SH-SY5Y (cell line): ENCODE results near the gene NAGLU.

Experiments used
- GATA2 ChIP-seq: IDR thresholded peaks from 2 replicates; pipeline ENCODE4 v1.6.1; 2011; ENCODE audit warnings: mild to moderate bottlenecking, low read depth, low read length
- GATA3 ChIP-seq: IDR thresholded peaks from 2 replicates; pipeline ENCODE4 v1.6.1; 2011; ENCODE audit warnings: low read depth, mild to moderate bottlenecking, low read length, moderate library complexity

NAGLU gene

GRCh38 chr17:42563143-42563509 is 27.1 kb downstream of the NAGLU start:
- TF ChIP-seq GATA3 = no peak
- TF ChIP-seq GATA2 = no peak

DNA sequence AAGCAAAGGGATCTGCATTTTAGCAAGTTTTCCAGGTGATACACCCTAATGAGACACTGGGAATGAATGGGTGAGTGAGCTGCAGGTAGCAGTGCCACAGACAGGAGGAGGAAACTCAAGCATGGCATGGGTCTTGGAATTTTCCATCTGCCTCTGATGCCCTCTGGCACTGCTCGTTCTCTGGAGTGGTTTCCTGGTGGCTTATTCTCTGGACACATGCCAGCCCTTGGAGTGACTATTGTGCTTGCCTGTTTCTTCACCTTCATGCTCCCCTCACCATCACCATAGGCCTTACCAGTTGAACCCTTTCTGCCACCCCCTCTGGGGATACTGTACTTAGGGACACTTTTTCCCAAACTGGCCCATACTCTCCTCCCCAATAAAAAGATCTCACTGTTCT is 27.5 kb downstream of the NAGLU start:
- no peak for TF ChIP-seq GATA3
- TF ChIP-seq GATA2 = no peak

DNA sequence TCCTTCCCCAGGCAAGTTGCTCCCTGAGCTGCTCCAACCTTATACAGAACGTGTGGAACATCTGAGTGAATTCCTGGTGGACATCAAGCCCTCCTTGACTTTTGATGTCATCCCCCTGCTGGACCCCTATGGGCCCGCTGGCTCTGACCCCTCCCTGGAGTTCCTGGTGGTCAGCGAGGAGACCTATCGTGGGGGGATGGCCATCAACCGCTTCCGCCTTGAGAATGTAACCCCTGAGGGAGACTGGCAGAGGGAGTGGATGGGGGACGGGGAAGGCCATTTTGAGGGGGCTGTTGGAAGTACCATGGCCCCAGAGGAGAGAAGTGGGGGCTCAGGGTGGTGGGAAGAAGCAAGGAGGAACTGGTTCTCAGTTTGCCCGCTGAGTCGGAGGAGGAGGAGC is 27.9 kb downstream of the NAGLU start:
- no peak for TF ChIP-seq GATA3
- TF ChIP-seq GATA2 = no peak

GRCh38 chr17:42564815-42565522 is 28.9 kb downstream of the NAGLU start:
- TF ChIP-seq GATA2 = no peak
- TF ChIP-seq GATA3 = no peak

DNA sequence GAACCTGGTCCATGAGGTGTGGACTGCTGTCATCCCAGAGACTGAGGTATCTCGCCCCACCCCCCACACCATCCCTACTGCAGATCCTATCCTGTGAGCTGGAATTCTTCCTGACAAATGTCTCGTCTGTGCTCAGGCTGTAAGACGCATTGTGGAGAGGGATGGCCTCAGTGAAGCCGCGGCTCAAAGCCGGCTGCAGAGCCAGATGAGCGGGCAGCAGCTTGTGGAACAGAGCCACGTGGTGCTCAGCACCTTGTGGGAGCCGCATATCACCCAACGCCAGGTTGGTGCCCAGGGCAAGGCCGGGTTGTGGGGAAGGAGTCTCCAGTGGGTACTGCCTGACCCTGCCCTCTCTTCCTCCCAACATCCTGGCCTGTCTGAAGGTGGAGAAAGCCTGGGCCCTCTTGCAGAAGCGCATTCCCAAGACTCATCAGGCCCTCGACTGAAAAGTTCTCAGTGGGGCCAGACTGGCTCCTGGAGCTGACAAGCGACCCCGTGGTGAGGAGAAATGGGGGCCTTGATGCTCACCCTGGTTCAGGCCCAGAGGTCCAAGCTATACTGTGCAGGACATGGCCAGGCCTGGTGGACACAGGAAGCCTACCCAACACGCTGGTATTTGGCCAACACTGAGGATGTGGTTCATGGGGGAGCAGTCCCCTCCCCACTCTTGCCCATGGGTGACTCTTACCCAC is 29.6 kb downstream of the NAGLU start:
- no peak for TF ChIP-seq GATA3
- no peak for TF ChIP-seq GATA2

DNA sequence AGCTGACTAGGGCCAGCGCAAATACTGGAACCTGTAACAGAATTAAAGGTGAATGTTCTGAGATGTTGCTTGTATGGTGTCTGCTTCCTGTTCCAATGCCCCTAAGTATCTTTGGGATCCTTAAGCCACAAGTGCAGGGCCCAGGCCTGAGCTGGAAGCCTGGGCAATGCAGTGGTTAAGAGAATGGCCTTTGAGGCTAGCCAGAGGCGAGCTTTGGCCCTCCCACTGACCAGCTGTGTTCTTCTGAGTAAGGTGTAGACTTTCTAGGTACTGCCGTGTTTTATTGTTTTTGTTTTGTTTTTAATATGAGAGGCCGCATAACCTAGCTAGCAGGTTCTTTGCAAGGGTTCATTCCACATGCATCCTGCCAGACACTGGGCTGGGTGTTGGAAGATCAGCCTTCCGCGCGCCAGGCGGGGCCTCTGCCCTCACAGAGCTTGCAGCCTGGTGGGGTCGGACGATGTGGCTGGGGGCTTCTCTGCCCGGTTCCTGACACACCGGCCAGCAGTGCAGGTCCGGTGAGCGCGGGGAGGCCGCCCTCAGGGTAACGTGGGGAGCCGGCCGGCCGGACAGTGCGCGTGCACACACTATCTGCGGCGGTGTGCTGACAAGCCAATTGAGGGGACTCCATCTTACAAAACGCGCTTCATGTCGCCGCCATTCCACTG is 30.3 kb downstream of the NAGLU start:
- no peak for TF ChIP-seq GATA3
- no peak for TF ChIP-seq GATA2

DNA sequence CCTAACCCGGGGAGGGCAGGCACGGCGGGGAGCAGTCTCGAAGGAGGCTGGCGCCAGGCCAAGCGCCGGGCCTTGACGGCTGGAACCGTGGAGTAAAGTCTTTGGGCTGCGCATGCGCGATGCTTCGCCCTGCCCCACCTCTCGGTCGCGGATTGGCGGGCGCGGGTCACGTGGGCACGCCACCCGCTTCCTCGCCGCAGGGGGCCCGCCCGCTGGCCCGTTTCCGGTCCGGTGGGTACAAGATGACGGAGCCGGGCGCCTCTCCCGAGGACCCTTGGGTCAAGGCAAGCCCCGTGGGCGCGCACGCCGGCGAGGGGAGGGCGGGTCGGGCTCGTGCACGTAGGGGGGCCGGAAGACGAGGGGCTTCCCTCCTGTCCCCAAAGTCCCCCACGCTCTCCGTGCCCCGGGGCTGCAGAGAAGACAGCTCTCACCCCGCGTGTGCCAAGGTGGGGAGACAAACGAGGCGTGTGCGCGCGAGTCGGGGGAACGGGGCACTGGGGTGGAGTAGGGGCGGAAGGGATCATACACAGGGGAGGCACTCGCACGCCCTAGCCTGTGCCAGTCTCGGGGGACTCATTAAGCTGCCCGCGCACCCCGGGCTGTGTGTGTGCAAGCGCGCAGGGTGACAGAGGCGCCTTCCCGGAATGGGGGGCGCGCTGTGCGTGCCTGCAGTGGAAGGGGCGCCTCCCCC is 31.0 kb downstream of the NAGLU start, which contains the start of gene MLX:
TSS of gene MLX (plus strand) at position 218 of the 691 bp plus-strand sequence. CDS start at position 243, 25 bp downstream.
- TF ChIP-seq GATA2 = no peak; the same call in 1 of the 2 replicates
- TF ChIP-seq GATA3 = no peak

- no peak for TF ChIP-seq GATA3
- no peak for TF ChIP-seq GATA2
These were observed 32.5 kb downstream of the NAGLU start for GRCh38 chr17:42568341-42569111.

- TF ChIP-seq GATA2 (no peak), GATA3 (no peak)
These were observed 35.6 kb downstream of the NAGLU start for GRCh38 chr17:42571435-42572225.

- TF ChIP-seq GATA3 (no peak), GATA2 (no peak)
These were observed 37.1 kb downstream of the NAGLU start for GRCh38 chr17:42573095-42573494.

- TF ChIP-seq GATA2 (no peak), GATA3 (no peak)
These were observed 38.4 kb downstream of the NAGLU start for GRCh38 chr17:42574463-42574862.

DNA sequence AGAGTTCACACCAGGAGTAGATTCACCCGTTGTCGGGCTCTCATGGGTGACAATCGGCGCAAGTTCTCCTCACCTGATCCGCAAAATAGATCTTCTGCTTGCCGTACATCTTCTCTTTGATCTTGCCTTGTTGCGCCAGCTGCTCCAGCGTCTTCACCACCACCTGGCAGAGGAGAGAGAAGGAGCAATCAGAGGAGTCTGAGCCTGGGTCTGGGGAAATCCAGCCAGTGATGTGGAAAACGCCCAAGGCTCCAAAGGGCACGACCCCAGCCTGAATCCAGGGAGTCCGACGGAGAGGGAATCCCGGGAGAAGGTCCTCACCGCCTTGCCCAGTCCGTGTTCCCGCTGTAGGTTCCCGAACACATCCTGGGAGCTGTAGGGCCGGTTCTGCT is 41.1 kb downstream of the NAGLU start:
- no peak for TF ChIP-seq GATA3

DNA sequence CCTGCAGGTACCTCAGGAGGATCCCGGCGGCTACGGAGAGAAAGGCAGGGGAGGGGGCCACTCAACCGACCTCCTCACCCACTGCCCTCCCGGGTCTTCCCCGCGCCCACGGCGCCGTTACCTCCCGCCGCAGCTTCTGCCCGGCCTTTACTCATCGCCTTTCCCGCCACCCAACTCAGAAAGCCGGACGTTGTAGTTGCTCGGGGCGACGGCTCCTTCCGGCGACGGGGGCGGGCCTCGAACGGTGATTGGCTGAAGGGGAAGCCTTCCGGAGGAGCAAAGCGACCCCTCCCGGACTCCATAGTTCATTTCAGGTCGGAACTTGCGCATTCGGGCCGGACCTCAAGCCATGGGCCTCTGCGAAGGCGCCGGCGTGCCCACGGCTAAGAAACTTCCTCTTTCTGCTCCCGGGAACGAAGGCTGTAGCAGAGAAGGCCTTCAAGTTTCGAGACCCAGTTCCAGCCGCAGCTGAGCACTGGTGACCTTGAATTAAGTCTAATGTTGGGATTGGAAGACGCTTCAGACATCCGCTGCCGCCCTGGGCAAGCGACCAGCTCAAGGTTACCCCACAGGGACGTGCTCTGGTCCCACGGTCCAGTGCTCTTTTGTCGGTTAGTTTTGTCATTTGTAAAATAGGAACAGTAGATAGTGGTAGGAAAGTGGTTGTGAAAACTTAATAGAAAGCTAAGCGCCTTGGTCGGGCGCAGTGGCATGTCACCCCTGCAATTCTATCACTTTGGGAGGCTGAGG is 41.7 kb downstream of the NAGLU start, which contains the start of gene PSMC3IP:
TSS of gene PSMC3IP (minus strand) at position 198 of the 750 bp plus-strand sequence. CDS start at position 155, 43 bp downstream.
- TF ChIP-seq GATA3 (no peak), GATA2 (no peak)
